HPDE6-E6E7 (cell line): Measurements from ENCODE around the gene DENND2A.
"Not testable (repeated sequence)": the region's sequence is repeated elsewhere in the genome, so short reads cannot be mapped to it uniquely, and the experiment has no call there.

Experiments used
- DNase-seq: peaks from one replicate; pipeline ENCODE4 v3.0.0; 2011; ENCODE audit warnings: missing footprints; ENCODE audit errors: extremely low spot score

Gene DENND2A

DNA sequence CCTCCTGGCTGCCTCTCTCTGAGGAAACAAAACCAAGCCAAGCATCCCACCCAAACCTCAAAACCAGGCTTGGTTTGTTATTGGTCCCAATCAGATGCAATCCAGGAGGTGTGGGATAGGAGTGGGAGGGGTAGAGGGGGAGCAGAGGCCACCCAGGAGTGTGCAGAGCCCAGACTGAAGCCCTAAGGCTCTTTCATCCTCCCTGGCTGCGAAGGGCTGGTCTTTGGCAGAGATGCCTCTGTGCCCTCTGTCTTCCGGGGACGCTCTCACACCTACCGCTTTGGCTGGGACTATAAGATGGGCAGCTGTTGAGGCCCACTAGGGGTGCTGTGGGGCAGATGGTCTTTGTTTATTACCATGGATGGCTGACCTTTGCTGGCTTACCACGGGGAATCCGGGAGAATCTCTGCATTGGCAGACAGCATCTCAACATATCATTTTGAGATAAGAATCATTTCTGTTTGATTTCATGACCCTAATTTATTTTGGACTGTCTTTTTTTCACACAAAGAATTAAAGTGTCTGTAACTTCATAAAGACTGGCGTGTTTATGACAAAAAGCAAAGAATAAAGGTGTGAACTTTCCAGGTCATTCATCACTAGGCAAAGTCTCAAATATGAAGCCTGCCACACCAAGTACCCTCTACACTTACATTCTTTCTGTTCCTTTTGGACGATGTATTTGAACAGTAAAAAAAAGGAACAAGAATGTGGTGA is 6.5 kb upstream of the DENND2A start:
- DNase-seq, result peak; percentile 47

DNA sequence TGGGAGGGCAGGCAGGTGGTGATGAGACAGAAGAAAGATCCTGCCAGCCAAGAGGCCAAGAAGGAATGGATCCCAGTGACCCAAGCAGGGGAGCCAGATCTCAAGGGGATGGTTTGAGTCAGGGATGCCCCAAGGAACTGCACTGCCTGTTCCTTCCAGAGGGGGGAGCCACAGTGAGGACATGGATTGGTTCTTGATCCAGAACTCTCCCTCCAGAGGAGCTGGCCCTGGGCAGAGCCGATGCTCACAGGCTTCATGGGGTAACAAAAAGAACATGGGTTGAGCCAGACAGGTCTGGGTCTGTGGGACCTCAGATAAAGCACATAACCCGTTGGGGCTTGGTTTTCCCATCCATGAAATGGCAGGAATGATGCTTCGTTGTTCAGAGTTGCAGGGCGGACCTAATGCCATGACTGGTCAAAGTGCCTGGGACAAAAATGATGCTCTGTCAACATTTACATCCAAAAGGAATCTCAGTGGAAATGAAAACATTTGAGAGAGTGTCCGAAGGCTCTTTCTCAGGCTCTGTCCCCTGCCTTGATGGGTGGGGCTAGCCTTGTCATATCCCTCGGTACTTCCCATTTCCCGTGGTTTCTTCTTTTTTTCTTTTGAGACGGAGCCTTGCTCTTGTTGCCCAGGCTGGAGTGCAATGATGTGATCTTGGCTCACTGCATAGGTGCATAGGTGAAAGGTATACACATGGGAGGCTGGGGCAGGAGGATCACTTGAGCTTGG is 4.7 kb upstream of the DENND2A start:
- DNase-seq, result no peak

DNA sequence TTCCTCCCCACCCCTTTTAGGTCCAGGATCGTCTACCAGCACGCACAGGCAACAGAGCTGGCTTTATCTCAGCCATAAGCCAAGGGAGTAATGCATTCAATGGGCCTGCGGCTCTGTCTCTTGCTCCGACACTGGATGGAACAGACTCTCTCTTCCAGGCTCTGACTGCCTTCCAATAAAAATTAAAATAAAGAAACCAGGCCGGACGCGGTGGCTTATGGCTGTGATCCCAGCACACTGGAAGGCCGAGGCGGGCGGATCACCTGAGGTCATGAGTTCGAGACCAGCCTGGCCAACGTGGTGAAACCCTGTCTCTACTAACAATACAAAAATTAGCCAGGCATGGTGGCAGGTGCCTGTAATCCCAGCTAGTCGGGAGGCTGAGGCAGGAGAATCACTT is 4.1 kb upstream of the DENND2A start:
- DNase-seq, result not testable (repeated sequence)

DNA sequence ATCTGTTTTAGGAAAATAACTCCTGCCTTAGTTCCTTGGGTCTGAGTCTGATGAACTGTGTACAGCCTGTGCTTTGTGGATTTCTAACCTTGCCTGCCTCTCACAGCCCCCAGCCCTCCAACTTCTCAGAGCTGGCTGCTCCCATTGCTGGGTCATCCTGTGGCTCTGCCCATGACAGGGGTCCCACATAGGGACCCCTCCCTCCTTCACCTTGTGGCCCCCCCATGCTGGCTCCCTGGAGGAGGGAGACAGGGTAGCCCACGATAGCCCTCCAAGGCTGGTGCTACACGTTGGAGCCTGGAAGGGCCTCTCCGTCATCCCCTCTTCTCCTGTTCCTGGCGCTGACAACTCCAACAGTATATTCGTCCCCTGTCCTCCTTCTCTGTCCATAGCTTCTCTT is 2.8 kb upstream of the DENND2A start:
- no peak for DNase-seq

DNA sequence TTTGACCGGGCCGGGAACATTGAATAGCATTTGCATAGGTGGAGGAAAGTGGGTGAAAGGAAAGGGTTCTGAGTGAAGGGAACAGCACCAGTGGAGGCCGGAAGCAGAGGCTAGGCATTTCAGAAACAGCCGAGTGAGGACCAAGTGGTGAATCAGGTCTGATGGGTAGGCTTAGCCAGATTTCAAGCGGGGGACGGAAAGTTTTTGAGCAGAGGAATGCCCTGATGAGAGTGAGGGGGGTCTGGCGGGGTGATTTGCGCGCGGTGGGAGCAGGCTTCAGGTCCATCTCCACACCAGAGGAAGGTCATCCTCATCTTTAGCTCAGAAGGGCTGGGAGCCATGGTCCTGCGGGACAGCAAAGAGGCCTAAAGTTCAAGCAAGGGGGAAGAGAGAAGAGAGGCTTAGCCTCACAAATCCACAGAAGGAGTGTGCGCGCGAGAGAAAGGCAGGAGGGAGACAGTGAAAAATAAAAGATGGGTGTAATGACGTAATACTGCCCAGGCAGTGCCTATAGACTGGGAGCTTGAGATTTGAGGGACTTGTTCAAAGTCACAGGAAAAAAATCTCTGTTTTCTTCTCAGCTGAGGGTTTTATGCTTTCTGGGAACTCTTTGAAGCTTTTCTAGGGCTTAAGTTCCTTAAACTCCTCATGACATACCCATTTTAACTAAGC is 1.0 kb upstream of the DENND2A start:
- no peak for DNase-seq

DNA sequence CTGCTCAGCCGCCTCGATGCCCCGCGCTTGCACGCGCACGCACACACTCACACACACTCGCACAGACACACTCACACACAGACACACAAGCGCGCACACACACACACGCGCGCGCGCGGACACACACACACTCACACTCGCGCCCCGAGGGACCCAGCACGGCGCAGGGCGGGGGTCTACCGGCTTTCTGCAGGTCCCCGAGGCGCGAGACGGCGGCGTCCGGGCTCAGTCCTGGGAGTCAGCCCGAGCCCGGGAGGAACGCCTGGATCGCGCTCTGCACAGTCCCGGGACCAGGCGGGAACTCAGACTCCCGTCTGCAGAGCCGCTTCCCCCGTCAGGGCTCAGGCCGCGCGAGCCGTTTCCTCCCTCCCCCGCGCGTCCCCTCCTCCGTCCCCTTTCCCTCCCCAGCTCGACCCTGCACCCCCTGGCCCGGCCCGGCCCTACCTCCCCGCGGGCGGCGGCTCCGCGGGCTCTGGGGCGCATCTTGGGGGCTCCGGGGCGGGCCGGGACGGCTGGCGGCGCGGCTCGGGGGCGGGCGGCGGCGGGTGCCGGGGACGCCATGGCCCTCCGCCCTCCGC is 464 bp downstream of the DENND2A start:
- no peak for DNase-seq

DNA sequence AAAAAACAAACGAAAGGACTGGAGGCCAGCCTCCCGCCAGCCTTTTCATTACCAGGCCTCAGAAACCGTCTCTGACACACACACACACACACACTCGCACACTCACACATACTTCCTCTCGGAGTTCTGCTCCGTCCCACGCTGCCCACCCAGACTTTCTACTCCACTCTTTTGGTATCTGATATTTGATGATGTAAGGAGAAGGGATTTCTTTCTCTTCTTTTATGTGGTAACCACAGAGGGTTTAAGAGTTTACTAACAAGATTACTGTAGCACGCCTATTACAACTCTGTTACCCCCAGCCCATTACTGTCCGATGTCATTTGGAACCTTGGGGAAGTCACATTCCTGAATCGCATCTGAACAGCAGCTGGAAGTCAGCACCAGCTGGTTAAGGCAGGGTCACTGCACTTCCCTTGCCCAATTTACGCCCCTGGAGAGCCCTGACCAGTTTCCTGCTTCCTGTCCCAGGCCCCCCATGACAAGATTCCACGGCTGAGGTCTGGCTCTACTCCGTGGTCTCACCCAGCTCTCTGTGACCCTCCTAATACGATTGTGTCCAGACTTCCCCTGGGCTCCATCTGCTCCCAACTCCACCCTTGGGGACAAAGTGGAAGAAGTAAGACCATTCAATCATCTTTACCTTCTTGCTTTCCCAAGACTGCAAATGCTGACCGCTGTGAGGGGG is 1.1 kb downstream of the DENND2A start:
- DNase-seq, result no peak

DNA sequence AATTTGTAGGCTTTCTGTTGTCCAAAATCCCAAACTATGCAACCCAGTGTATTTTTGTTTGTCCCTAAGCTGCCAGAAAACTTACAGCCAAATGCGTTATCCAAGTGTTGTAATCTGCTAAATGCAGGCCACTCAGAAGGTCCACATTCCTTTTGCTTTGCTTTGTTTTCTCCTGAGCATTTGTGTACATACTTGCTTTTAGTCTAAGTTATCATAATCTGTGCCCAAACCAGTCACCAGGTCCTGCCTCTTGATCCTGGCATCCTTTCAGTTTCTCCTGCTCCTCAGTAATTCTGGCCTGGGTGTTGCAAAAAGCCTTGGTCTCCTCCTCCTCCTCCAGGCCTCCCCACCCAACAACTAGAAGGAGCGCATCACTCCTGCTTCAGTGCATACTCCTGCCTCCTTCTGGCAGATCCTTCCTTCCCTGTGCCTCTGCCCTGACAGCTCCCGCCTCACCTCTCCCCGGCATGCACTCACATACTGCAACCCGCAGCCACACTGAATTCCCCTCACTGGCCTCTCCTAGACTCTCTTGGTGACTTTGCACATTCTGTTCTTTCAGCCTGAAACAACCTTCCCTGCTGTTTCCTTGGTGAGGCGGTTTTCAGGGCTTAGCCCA is 2.3 kb downstream of the DENND2A start:
- DNase-seq, result no peak

DNA sequence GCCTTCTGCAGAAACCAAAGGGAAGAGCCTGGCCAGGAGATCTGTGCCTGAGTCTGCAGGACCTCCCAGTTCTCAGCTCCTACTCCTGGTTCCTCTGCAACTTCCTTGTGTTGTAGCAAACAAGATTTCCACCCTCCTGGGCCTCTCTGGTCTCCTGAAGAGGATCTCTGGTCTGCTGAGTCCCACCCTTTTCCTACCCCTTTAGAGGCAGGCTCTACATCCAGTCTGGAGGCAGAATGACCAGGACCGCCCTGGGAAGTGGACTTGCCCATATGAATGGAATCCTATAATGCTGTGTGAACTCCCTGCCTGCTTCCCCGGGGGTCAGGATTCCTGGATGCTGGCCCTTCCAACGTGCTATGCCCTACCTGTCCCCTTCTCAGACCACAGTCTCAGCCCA is 3.2 kb downstream of the DENND2A start:
- no peak for DNase-seq

DNA sequence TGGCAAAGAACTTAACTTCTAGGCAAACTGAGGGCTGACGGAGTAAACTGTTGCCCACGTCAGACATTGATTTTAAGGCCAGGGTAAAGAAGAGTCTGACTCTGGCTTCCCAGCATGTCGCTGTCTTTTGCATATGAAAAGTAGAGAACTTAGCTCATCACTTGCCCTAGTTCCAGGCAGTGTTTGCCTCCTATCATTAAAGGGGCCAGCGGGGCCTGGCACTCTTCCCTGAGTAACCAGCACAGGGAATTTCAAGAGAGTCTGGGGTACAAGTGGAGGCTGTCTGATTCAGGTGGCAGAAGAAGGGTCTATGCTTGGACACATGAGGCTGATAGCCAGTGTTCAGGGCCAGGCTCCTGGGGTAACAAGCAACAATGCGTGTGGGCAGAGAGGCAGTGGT is 4.8 kb downstream of the DENND2A start:
- no peak for DNase-seq

DNA sequence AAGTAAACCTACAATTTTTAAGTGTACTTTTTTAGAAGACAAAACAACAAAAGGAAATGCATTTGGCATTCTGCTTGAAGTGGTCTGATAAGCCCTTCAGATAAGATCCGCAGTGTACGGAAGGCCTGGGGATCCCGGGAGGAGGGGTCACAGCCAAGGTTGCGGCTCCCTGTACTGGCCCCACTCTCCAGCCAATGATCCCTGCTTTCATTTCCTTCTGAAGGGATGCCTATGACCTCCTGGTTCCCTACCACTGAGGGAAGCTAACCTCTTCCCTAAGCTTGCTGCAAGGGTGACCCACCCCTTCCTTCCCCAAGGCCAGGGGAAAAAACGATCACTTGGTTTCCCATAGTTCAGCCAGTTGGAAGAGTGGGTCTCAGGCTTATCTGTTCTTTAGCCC is 5.3 kb downstream of the DENND2A start:
- no peak for DNase-seq

DNA sequence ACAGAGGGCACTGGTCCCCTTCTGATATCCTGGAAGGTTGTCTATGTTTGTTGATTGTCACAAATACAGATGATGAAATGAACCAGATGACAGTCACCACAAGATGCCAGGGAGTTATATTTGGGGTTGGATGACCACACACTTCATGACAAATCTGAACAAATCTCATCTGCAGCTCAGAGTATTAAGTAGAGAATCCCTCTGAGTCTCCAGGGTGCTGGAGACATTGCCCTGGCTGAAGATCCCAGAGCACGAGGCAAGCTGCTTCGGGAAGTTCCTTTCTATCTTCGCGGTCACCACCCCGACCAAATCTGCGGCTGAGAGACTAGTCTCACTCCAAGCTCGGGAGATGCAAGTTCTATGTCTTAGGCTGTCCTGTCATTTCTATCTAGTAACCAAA is 9.0 kb downstream of the DENND2A start:
- DNase-seq, result no peak

DNA sequence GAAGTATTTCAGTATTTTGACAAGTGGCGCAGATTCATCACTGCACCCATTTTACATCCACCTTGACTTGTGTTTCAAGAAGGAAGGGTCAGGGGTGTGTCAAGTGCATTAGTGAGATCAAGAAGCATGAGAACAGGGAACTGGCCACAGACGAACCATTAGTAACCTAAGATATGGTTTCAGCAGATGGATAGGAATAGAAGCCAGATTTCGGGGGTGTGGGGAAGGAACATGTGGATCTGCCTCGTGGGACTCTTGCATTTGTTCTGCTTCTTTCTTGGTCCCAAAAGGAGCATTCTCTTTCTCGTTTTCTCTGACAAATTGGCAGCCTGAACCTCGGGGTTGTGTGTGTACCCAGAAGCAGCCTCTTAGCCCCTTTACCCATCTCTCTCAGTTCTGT is 9.6 kb downstream of the DENND2A start:
- DNase-seq, result no peak

DNA sequence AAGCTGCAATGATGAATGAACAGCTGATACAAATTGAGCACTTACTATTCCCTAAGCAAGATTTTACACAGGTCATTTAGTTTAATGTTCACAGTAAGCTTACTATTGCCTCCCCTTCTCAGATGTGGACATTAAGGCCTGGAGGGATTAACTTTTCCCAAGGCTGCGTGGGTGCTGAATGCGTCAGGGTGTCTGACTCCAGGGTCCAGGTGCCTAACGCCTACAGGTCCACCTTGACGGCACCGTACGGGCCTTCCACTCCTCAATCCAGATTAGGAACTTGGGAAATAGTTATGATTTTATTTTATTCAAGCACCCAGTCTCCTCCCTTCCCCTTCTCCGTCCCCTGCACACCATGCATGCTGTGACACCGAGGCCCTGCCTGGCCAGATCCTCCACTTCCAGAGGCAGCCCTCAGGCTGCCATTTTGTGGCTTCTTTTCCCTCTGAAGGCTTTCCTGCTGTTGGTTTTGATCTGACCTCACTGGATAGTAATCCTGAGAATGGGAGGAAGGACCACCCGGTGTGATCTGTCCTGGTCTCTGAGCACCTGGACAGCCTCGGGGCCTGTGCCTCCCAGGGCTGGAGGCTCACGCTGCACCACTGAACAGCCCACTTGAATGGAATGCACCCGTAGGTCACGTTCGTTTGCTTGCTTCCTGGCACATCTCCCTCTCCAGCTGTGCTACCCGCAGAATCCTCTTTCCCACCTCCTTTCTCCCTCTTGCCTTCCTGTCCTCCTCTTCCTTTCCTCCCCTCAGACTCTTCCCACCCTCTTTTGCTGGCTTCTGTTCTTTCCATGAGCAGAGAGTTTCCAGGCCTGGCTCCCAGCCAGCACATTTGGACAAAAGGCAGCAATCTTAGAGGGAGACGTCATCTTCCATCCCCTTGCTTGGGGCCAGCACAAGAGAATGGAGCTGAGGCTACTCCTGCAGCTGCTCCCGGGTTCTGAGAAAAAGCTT is 14.4 kb downstream of the DENND2A start:
- DNase-seq, result peak; percentile 54

DNA sequence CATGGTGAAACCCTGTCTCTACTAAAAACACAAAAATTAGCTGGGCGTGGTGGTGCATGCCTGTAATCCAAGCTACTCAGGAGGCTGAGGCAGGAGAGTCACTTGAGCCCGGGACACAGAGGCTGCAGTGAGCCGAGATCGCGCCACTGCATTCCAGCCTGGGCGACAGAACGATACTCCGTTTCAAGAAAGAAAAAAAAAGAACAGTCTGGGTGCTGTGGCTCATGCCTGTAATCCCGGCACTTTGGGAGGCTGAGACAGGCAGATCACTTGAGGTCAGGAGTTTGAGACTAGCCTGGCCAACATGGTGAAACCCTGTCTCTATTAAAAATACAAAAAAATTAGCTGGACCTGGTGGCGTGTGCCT is 15.4 kb downstream of the DENND2A start:
- DNase-seq, result not testable (repeated sequence)

DNA sequence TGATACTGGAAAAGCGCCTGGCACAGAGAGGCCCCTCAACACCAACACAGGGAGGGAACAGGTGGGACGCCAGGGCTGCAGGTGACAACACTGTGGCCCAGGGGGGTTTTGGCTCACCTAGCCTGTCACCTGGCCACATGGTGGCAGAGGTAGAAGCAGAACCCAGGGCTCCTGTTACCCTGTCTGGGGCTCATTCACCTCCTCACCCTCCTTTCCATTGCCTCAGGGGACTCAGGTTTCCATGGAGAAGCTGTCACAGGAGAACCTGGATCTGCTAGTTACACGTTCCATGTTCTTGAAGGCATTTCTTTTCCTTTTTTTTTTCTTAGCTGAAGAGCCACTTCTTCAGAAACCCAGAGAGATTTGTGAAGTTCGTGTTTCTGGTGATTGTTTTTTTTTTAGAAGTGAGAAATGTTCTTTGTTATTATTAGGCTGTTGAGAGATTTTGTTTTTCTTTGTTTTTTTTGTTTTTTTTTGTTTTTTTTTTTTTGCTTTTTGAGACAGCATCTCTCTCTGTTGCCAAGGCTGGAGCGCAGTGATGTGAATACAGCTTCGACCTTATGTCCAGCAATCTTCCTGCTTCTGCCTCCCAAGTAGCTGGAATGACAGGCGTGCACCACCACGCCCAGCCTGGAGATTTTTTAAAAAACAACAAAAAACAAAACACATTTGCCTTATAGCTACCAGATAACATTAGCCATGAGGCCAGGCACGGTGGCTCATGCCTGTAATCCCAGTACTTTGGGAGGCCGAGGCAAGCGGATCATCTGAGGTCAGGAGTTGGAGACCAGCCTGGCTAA is 16.0 kb downstream of the DENND2A start:
- no peak for DNase-seq

DNA sequence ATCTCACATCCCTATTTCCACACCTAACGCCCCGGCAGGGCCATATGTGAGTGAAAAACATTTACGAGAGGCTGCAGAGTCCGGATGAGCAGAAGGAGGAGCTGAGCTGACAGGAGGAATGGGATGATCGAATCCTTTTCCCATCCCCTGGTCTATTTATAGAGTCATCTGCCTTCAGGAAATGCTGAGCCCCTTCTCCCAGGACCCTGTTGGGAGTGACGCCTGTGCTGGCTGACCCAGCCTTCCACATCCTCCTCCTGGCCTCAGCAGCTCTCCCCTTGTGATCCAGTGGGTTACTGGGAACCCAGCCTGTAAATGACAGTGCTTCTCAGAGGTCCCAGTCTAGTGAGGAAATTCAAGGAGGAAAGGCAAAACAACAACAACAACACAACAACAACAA is 16.6 kb downstream of the DENND2A start:
- no peak for DNase-seq

DNA sequence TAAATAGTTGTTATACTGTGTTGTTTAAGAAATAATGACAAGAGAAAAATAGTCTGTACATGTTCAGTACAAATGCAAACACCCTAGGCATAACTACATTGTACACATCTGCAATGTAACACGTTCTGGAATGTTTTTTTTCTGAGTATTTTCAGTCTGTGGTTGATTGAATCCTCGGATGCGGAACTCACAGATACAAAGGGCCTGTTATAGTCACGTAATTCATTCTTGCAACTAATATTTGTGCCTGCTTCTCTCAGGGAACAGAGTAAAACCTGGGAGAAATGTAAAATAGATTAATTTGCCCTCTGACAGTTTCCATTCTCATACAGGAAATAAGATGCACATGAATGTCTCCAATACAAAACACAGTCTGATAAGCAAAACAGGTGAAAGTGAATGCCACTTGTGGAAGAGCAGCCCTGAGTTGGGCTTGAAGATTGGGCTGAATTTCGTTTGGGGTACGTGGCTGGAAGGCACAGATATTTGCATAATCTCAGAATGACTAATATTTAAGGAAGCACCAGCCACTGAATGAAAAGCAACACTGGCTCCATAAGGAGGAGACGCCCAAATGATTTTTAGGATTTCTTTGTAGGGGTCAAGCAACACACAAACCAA is 19.1 kb downstream of the DENND2A start:
- DNase-seq, result no peak

DNA sequence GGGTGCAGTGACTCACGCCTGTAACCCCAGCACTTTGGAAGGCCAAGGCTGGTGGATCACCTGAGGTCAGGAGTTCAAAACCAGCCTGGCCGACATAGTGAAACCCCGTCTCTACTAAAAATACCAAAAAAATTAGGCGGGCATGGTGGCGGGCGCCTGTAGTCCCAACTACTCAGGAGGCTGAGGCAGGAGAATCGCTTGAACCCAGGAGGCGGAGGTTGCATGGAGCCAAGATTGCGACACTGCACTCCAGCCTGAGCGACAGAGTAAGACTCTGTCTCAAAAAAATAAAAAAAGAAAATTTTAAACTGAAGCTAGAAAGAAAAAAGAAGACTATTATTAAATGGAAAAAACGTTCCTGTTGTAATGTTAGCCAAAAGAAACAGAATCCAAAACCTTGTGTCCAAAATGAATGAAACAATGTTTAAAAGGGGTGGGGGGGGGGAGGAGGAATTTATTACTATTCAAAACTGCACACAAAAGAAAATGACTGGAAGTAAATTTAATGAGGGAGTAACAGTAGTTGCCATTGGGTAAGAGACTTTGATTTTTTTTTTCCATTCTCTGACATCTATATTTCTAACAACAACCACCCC is 20.6 kb downstream of the DENND2A start:
- not testable (repeated sequence) for DNase-seq
